Suppressor macrophage treated with lipopolysaccharide for 4 hours (primary cell): Measurements from ENCODE around the gene ZFP62.
A peak's percentile ranks its signal among the peaks of the same experiment; 100 is the strongest.

Source experiments
- DNase-seq: peaks from one replicate; pipeline ENCODE4 v3.0.0-alpha.2; 2020

ZFP62 gene

GRCh38 chr5:180808461-180809000, 52.5 kb downstream of the ZFP62 start:
- no peak for DNase-seq

GRCh38 chr5:180807654-180808414, 53.2 kb downstream of the ZFP62 start:
- no peak for DNase-seq

GRCh38 chr5:180807046-180807445, 54.0 kb downstream of the ZFP62 start:
- DNase-seq = no peak

- DNase-seq = no peak
Measured at GRCh38 chr5:180806351-180807011, 54.6 kb downstream of the ZFP62 start.

GRCh38 chr5:180804129-180804618, 56.9 kb downstream of the ZFP62 start:
- DNase-seq = no peak

- peak; percentile 94 for DNase-seq
Measured at GRCh38 chr5:180803181-180804128, 57.6 kb downstream of the ZFP62 start.

GRCh38 chr5:180802325-180803180, 58.5 kb downstream of the ZFP62 start, which contains the start of gene MGAT1:
TSS of gene MGAT1 (minus strand) at chr5:180802806. CDS start at chr5:180792971, 9,835 bp downstream.
- peak; percentile 93 for DNase-seq

- DNase-seq = peak; percentile 33
Measured at GRCh38 chr5:180801596-180802324, 59.3 kb downstream of the ZFP62 start.

GRCh38 chr5:180799902-180800801, 60.9 kb downstream of the ZFP62 start:
- no peak for DNase-seq

- DNase-seq = no peak
Measured at GRCh38 chr5:180799194-180799593, 61.9 kb downstream of the ZFP62 start.

- DNase-seq = no peak
Measured at GRCh38 chr5:180798193-180798592, 62.9 kb downstream of the ZFP62 start.
